ENCODE measurements around the gene FLNC. TPM values are rescaled to one million over a fixed set of nuclear protein-coding genes. Genes with fewer than 3 reads are reported as not detected.

FLNC gene
- total and polyA plus RNA-seq, 2 of the 13 experiments (the other 11 are each of a cell fraction or from before 2014, with no cell fraction given), result 0.02 TPM; not detected in 1

- TF ChIP-seq, protein P1, sequence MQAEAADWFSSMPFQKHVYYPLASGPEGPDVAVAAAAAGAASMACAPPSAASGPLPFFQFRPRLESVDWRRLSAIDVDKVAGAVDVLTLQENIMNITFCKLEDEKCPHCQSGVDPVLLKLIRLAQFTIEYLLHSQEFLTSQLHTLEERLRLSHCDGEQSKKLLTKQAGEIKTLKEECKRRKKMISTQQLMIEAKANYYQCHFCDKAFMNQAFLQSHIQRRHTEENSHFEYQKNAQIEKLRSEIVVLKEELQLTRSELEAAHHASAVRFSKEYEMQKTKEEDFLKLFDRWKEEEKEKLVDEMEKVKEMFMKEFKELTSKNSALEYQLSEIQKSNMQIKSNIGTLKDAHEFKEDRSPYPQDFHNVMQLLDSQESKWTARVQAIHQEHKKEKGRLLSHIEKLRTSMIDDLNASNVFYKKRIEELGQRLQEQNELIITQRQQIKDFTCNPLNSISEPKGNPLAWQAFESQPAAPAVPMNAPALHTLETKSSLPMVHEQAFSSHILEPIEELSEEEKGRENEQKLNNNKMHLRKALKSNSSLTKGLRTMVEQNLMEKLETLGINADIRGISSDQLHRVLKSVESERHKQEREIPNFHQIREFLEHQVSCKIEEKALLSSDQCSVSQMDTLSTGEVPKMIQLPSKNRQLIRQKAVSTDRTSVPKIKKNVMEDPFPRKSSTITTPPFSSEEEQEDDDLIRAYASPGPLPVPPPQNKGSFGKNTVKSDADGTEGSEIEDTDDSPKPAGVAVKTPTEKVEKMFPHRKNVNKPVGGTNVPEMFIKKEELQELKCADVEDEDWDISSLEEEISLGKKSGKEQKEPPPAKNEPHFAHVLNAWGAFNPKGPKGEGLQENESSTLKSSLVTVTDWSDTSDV (CRISPR knock-in tag; IDR thresholded peaks at IDR 0.05), result no peak
- TF ChIP-seq ARID2 (CRISPR knock-in tag; IDR thresholded peaks at IDR 0.05; ENCODE audit: borderline replicate concordance) (no peak), GMEB1 (CRISPR knock-in tag; IDR thresholded peaks at IDR 0.05; ENCODE audit: borderline replicate concordance) (no peak), TSC22D2 (CRISPR knock-in tag; IDR thresholded peaks at IDR 0.05; ENCODE audit: borderline replicate concordance) (no peak), ADNP (CRISPR knock-in tag; IDR thresholded peaks at IDR 0.05) (no peak), ZNF770 (CRISPR knock-in tag; IDR thresholded peaks at IDR 0.05) (no peak)
Observed at GRCh38 chr7:128827971-128828711, 2.1 kb upstream of the FLNC start (continued).
